ENCODE data around the gene BAIAP2. TPM values are rescaled to one million over a fixed set of nuclear protein-coding genes. Genes with fewer than 3 reads are reported as not detected.

Gene BAIAP2
- total RNA-seq, 1 donor from 2014 or later, result 80.3 TPM

- TF ChIP-seq, protein P1, sequence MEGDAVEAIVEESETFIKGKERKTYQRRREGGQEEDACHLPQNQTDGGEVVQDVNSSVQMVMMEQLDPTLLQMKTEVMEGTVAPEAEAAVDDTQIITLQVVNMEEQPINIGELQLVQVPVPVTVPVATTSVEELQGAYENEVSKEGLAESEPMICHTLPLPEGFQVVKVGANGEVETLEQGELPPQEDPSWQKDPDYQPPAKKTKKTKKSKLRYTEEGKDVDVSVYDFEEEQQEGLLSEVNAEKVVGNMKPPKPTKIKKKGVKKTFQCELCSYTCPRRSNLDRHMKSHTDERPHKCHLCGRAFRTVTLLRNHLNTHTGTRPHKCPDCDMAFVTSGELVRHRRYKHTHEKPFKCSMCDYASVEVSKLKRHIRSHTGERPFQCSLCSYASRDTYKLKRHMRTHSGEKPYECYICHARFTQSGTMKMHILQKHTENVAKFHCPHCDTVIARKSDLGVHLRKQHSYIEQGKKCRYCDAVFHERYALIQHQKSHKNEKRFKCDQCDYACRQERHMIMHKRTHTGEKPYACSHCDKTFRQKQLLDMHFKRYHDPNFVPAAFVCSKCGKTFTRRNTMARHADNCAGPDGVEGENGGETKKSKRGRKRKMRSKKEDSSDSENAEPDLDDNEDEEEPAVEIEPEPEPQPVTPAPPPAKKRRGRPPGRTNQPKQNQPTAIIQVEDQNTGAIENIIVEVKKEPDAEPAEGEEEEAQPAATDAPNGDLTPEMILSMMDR (IDR thresholded peaks at IDR 0.05; ENCODE audit: insufficient read depth, low read length, poor library complexity, severe bottlenecking), result no peak
- DNase-seq (ENCODE audit: low read depth), result no peak
- no peaks in the 10 kb centered on the region for H3K36me3 ChIP-seq (ENCODE audit: control insufficient read depth, insufficient read depth, low read length)
- peaks cover 36% of the 10 kb centered on the region for H3K27me3 ChIP-seq (ENCODE audit: control insufficient read depth, insufficient read depth, low read length)
- H3K4me3 ChIP-seq (ENCODE audit: low read depth, low read length), result no peak overlapping the region
These were observed 123.1 kb downstream of the BAIAP2 start for GRCh38 chr17:81157848-81158687.

- TF ChIP-seq, protein P1 (IDR thresholded peaks at IDR 0.05; ENCODE audit: insufficient read depth, low read length, poor library complexity, severe bottlenecking), result no peak
- H3K4me3 ChIP-seq (ENCODE audit: low read depth, low read length), result no peak overlapping the region
- H3K36me3 ChIP-seq (ENCODE audit: control insufficient read depth, insufficient read depth, low read length), result no peaks in the 10 kb centered on the region
- H3K27me3 ChIP-seq (ENCODE audit: control insufficient read depth, insufficient read depth, low read length), result peaks cover 36% of the 10 kb centered on the region
- DNase-seq (ENCODE audit: low read depth), result no peak
These were observed 124.0 kb downstream of the BAIAP2 start for GRCh38 chr17:81158688-81159590.

GRCh38 chr17:81159611-81160265 lies 124.8 kb downstream of the BAIAP2 start:
- no peaks in the 10 kb centered on the region for H3K36me3 ChIP-seq (ENCODE audit: control insufficient read depth, insufficient read depth, low read length)
- TF ChIP-seq, protein P1 (IDR thresholded peaks at IDR 0.05; ENCODE audit: insufficient read depth, low read length, poor library complexity, severe bottlenecking), result no peak
- H3K4me3 ChIP-seq (ENCODE audit: low read depth, low read length), result no peak overlapping the region
- no peak for DNase-seq (ENCODE audit: low read depth)
- peaks cover 43% of the 10 kb centered on the region for H3K27me3 ChIP-seq (ENCODE audit: control insufficient read depth, insufficient read depth, low read length)

DNA sequence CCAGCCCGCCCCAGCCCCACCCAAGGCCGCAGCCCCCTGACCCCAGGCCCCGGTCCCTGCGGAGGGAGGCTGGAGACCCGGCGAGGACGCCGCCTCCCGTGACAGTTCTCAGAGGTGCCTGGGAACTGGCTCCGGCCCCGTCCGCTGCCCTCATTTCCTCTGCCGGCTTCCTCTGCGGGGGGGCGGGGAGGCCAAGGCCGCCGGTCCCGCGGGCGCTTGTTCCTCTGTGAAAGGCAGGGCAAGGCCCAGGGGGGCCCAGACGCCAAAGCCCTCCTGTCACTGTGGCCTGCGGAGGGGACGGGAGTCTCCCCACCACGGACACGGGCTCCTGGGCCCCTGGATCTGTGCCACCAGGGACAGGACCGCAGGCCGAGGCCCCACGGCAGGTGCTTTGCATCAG lies 125.4 kb downstream of the BAIAP2 start:
- no peaks in the 10 kb centered on the region for H3K36me3 ChIP-seq (ENCODE audit: control insufficient read depth, insufficient read depth, low read length)
- TF ChIP-seq, protein P1 (IDR thresholded peaks at IDR 0.05; ENCODE audit: insufficient read depth, low read length, poor library complexity, severe bottlenecking), result no peak
- peaks cover 49% of the 10 kb centered on the region for H3K27me3 ChIP-seq (ENCODE audit: control insufficient read depth, insufficient read depth, low read length)
- H3K4me3 ChIP-seq (ENCODE audit: low read depth, low read length), result no peak overlapping the region
- no peak for DNase-seq (ENCODE audit: low read depth)

GRCh38 chr17:81160747-81161453 lies 125.9 kb downstream of the BAIAP2 start:
- Histone ChIP-seq H3K27me3 (ENCODE audit: control insufficient read depth, insufficient read depth, low read length) (peaks cover 54% of the 10 kb centered on the region), H3K4me3 (ENCODE audit: low read depth, low read length) (no peak overlapping the region), H3K36me3 (ENCODE audit: control insufficient read depth, insufficient read depth, low read length) (no peaks in the 10 kb centered on the region)
- TF ChIP-seq, protein P1 (IDR thresholded peaks at IDR 0.05; ENCODE audit: insufficient read depth, low read length, poor library complexity, severe bottlenecking), result no peak
- DNase-seq (ENCODE audit: low read depth), result no peak
